SK-N-SH treated with all-trans-retinoic acid at 6 μM for 48 hours (cell line): ENCODE results near the gene KRT74.

ENCODE experiments used
- BACH2 ChIP-seq: fragments of 250-450 bp; sonication (Bioruptor Pico); IDR thresholded peaks from 2 replicates; pipeline ENCODE4 v1.9.0; 2021; ENCODE audit warnings: mild to moderate bottlenecking, borderline replicate concordance
- CSRNP3 ChIP-seq: fragments of 250-450 bp; sonication (Bioruptor Pico); IDR thresholded peaks from 2 replicates; pipeline ENCODE4 v1.5.1; 2021; ENCODE audit warnings: mild to moderate bottlenecking, moderate library complexity
- ESRRG ChIP-seq: fragments of 250-450 bp; sonication (Bioruptor Pico); IDR thresholded peaks from 2 replicates; pipeline ENCODE4 v1.6.1; 2021; ENCODE audit warnings: mild to moderate bottlenecking
- RARB ChIP-seq: fragments of 250-450 bp; sonication (Bioruptor Pico); IDR thresholded peaks from 2 replicates; pipeline ENCODE4 v1.8.0; 2021; ENCODE audit warnings: mild to moderate bottlenecking, moderate library complexity
- SNAI2 ChIP-seq: fragments of 250-450 bp; sonication (Bioruptor Pico); IDR thresholded peaks from 2 replicates; pipeline ENCODE4 v1.5.0; 2020; ENCODE audit warnings: mild to moderate bottlenecking, moderate library complexity
- TSHZ2 ChIP-seq: fragments of 250-450 bp; sonication (Bioruptor Pico); IDR thresholded peaks from 2 replicates; pipeline ENCODE4 v1.5.0; 2020; ENCODE audit warnings: mild to moderate bottlenecking, moderate library complexity
- ZNF565 ChIP-seq: fragments of 450-650 bp; formaldehyde crosslinking; conservative IDR thresholded peaks from 2 replicates; pipeline ENCODE4 v1.5.0; 2020; ENCODE audit warnings: low read depth, mild to moderate bottlenecking, moderate library complexity
- ZNF8 ChIP-seq: fragments of 450-650 bp; formaldehyde crosslinking; IDR thresholded peaks from 2 replicates; pipeline ENCODE4 v1.5.0; 2020; ENCODE audit warnings: mild to moderate bottlenecking, moderate library complexity

GRCh38 chr12:52517888-52518287 lies 55.8 kb downstream of the KRT74 start:
- TF ChIP-seq ZNF8 (CRISPR knock-in tag) (no peak), BACH2 (CRISPR knock-in tag) (no peak), SNAI2 (no peak), TSHZ2 (no peak), CSRNP3 (CRISPR knock-in tag) (no peak), RARB (CRISPR knock-in tag) (no peak), ZNF565 (CRISPR knock-in tag) (no peak), ESRRG (CRISPR knock-in tag) (no peak)
